HG02798 (cell line): ENCODE data around the gene AMBP.
"Not testable (repeated sequence)": the region's sequence is repeated elsewhere in the genome, so short reads cannot be mapped to it uniquely, and the experiment has no call there.

Experiments used
- ATAC-seq: cut with Tn5 transposase; IDR thresholded peaks from one replicate; pipeline ENCODE4 v1.9.1; 2021; ENCODE audit warnings: mild to moderate bottlenecking; ENCODE audit not compliant: unreplicated experiment, poor library complexity

AMBP gene

DNA sequence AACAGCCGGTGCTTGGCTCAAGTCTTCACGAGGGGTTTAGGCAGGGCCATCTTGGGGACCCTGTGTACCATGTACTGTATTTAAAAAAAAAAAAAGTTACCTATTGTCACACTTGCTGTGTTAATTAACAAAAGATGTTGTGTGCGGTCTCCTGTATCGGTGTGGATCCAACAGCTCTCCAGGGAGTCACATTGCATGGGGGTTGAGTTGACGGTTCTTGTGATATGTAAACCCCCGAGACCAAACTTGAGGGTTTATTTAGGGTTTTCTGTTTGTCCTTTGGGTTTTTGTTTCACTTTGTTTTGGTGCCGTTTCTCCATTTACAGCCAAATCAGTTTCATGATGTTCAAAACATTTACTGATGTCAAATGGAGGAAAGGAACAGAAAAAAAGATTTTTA is 22.2 kb downstream of the AMBP start:
- ATAC-seq, result no peak

DNA sequence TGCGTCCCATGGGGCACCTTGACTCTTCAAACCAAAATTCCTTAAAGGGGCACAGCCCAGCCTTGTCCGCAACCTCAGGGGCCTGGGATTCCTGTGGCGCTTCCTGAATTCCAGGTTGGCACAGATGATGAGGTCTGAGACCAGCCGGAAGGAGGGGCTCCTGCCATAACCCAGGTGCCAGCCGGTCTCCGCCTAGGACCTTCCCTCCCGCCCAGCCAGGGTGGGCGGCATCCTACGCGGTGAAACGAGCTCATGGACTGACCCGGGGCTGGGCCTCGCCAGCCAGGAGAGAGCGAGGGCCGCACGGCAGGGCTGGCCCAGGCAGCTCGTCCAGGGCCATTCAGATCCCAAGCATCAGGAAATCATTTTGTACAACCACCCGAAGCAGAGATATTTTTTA is 23.0 kb downstream of the AMBP start:
- ATAC-seq, result no peak

DNA sequence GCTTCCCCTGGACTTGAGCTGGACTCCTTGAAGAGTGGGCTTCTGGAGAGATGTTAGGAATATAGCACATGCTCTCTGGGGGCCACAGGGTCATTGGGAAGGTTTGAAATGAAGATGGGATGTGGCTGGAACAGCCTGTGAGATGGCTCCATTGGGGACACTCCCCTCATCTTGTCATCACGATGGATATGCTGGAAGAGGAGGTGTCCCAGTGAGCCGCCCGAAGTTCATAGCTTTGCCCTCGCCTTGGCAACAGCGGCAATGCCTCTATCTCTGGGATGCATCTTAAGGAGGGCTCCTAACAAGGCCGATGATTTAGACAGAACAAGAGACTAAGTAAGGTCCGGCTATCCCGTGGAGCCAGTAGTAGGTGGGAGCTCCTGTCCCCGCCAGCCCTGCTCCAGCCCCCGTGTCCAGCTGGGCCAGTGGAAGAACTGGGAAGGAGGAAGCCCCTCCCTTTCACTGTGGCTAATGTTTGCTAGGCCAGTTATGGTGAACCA is 23.9 kb downstream of the AMBP start:
- ATAC-seq, result no peak

DNA sequence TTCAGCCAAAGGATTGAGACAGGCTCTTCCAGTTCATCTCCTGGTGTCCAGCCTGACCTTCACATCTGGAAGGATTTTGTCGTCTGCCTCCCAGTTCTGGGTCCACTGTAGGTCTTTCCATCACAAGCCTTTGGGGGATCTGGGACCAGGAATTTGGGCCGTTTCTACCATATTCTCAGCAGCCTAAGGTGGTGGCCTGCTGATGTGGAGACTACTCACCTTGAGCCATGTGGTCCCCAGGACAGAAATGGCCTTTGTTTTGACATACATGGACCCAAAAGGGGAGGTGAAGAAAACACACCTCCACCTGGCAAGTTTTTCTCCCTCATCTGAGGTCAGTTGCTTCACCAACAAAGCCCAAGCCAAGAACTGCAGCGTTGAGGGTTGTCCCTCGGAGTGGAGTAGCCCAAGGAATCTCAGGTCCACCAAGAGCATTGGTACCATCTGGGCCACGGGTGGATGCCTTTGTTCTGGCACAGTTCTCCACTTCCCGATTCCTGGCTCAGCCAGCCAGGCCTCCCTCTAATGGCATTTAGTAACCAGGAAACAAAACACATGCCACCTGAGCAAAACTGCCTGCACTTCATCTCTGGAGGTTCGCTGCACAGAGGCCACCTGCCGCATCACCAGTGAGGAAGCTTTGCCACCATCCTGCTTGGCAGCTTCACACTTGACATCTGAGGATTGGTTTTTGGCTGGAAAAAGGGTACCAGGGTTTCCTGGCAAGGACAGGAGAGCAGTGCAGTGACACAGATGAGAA is 24.7 kb downstream of the AMBP start:
- ATAC-seq, result no peak

DNA sequence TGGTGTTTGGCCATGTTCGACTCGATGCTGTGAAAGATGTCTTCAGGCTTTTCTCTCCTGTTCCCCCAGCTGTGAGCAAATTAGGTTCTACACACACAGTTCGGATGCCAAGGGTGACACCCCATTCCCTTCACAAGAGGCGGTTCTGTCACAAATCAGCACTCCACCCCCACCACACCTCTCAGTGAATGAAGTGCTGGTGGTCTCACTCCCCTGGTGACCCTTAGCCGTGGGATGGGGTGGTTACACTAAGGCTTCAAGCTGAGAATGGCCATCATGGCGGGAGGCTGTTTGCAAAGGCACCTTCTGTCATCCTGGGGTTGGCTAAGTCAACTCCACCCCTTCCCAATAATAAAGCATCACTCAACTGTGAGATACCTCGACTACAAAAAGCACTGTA is 26.4 kb downstream of the AMBP start:
- ATAC-seq, result no peak

DNA sequence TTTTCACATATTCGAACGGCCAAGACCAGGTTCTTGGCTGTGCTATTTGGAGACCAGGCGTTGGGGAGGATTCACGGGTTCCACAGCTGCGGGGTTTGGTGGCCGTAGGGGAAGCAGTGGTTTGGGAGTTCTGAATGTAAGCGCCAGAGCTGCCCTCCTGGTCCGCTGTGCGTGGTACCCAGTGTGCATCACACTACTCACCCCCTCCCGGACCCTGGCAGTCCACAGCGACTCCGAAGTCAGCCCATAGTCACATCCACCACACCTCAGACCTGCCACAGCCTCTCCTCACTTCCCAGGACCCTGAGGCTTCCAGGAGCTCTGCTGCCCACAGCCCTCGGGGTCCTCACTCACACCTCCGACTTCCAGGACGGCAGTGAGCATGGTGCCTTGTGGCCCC is 26.8 kb downstream of the AMBP start:
- no peak for ATAC-seq

DNA sequence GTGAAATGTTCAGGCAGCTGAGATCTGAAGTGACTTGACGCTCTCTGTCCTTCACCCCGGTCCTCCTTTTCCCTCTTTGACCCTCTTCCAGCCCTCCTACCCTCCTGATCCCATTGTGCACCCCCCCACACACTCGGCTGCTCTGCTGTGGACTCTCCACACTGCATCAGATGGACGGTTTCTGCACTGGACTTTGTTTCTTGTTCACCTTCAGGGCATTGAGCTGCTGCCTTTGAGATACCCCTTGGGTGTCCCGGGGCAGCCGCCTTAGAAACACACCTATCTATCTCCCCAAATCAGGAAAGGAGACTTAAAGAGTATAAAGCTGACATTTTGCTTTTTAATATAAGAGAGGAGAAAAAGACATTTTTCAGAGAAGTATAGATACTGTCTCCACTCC is 27.5 kb downstream of the AMBP start:
- no peak for ATAC-seq

DNA sequence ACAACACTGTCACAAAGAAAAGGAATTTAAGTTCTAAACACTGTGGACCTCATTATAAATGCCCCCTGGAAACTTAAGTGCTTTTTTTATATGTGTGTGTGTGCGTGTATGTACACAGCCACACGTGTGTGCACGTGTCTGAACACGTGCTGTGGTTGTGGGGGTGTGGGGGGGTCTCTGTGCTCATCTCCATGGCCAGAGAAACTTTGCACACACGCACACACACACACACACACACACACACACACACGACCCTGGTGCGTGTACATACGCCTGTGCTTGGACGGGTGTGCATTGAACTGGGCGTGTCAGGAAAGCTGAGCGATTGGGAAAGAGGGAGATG is 27.9 kb downstream of the AMBP start:
- no peak for ATAC-seq

DNA sequence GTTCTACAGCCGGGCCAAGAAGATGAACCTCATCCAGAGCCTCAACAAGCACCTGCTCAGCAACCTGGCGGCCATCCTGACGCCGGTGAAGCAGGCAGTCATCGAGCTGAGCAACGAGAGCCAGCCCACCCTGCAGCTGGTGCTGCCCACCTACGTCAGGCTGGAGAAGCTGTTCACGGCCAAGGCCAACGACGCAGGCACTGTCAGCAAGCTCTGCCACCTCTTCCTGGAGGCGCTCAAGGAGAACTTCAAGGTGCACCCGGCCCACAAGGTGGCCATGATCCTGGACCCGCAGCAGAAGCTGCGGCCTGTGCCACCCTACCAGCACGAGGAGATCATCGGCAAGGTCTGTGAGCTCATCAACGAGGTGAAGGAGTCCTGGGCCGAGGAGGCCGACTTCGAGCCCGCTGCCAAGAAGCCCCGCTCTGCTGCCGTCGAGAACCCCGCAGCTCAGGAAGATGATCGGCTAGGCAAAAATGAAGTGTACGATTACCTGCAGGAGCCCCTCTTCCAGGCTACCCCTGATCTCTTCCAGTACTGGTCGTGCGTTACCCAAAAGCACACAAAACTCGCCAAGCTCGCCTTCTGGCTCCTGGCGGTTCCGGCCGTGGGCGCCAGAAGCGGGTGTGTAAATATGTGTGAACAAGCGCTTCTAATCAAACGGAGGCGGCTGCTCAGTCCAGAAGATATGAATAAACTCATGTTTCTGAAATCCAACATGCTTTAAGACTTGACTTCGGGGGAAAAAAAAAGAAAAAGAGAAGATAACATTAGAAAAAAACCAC is 28.5 kb downstream of the AMBP start:
- ATAC-seq, result no peak

DNA sequence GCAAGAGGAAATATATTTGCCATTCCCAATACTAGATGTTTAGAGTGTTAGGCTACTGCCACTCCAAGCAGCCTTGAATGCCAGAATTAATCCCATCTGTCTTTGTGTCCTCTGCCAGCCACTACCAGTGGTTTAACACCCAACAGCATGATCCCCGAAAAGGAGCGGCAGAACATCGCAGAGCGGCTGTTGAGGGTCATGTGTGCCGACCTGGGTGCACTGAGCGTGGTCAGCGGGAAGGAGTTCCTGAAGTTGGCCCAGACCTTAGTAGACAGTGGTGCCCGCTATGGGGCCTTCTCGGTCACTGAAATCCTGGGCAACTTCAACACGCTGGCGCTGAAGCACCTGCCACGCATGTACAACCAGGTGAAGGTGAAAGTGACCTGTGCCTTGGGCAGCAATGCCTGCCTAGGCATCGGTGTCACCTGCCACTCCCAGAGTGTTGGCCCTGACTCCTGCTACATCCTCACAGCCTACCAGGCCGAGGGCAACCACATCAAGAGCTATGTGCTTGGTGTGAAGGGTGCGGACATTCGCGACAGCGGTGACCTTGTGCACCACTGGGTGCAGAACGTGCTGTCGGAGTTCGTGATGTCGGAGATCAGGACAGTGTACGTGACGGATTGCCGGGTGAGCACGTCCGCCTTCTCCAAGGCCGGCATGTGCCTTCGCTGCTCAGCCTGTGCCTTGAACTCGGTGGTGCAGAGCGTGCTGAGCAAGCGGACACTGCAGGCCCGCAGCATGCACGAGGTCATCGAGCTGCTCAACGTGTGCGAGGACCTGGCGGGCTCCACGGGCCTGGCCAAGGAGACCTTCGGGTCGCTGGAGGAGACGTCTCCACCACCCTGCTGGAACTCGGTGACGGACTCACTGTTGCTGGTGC is 29.3 kb downstream of the AMBP start:
- ATAC-seq, result no peak

DNA sequence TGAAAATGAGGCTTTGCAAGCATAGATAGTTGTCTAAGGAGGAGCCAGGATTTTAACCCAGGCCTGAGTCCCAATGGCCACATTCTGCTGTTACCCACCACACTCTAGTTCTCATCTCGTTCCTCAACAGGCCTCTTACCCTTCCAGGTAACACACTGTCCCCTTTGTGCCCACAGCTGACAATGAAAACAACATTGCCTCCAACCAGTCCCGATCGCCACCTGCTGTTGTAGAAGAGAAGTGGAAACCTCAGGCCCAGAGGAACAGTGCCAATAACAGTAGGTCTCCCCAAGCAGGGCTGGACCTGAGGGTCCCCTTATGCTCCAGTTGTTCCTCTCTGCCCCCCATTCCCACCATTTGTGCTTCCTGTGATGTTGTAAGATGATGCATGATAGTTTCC is 30.4 kb downstream of the AMBP start:
- ATAC-seq, result no peak

DNA sequence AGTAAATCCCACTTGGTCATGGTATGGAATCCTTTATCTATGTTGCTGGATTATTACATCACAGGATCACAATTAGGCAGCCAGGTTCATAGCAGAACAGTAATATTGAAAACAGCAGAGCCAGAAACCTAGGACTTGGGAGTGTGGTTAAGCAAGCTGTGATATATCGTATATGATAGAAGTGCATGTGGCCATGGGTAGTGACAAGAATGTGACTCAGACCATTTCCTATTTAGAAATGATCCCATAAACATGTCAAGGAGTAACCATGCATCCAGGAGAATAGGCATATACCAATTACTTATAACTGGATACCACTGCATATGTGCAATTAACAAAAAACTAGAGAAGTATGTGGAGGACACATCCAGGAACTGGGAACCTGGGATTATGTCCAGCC is 31.2 kb downstream of the AMBP start:
- no peak for ATAC-seq

DNA sequence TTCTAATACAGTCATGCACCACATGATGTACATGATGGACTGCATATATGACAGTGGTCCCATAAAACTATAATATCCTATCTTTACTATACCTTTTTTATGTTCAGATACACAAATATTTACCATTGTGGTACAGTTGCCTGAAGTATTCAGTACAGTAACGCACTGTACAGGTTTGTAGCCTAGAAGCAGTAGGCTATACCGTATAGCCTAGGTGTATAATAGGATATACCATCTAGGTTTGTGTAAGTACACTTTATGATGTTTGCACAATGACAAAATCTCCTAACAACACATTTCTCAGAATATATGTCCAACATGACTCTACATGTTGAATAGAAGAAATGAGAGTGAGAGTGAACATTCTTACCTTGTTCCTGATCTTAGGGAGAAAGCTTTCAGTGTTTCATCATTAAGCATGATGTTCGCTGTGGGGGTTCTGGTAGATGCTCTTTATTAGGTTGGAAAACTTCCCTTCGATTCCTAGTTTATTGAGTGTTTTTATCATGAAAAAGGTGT is 31.8 kb downstream of the AMBP start:
- no peak for ATAC-seq

DNA sequence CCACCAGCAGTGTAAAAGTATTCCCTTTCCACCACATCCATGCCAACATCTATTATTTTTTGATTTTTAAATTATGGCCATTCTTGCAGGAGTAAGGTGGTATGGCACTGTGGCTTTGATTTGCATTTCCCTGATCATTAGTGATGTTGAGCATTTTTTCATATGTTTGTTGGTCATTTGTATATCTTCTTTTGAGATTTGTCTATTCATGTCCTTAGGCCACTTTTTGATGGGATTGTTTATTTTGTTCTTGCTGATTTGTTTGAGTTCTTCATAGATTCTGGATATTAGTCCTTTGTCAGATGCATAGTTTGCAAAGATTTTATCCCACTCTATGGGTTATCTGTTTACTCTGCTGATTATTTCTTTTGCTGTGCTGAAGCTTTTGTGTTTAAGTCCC is 34.4 kb downstream of the AMBP start:
- not testable (repeated sequence) for ATAC-seq

DNA sequence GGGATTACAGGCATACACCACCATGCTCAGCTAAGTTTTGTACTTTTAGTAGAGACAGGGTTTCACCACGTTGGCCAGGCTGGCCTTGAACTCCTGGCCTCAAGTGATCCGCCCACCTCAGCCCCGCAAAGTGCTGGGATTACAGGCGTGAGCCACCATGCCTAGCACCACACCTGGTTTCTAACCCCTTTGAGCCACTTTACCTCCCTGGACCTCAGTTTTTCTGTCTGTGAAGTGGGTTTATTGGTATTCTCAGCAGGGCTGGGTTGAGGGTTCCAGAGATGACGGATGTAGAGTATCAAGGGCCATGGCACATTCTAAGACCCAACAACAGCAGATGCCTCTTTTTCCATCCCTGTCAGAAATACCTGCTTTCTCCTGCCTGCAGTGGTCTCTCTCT is 38.6 kb downstream of the AMBP start:
- ATAC-seq, result no peak

DNA sequence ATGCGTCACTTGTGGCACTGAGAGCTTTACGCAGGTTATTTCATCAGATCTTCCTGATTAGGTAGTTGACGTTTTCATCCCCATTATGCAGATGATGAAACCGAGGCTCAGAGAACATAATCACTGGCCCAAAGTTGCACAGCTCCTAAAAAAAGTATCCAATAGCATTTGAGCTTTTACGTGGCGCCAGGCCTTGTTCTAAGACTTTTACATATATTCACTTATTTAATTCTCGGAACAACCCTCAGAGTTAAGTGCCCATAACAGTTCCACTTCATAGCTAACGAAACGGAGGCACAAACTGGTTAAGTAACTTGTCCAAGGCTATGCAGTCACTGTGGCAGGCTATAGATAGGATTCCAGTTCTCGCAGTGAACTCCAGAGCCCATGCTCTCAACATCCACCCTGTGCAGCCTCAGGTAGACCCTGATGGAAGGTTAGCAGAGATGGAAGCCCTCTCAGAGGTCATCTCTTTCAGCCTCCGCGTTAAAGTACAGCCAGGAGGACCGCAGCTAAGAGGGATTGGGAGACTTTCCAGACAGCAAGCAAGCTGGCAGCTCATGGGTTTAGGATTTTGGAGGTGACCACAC is 39.3 kb downstream of the AMBP start:
- no peak for ATAC-seq

DNA sequence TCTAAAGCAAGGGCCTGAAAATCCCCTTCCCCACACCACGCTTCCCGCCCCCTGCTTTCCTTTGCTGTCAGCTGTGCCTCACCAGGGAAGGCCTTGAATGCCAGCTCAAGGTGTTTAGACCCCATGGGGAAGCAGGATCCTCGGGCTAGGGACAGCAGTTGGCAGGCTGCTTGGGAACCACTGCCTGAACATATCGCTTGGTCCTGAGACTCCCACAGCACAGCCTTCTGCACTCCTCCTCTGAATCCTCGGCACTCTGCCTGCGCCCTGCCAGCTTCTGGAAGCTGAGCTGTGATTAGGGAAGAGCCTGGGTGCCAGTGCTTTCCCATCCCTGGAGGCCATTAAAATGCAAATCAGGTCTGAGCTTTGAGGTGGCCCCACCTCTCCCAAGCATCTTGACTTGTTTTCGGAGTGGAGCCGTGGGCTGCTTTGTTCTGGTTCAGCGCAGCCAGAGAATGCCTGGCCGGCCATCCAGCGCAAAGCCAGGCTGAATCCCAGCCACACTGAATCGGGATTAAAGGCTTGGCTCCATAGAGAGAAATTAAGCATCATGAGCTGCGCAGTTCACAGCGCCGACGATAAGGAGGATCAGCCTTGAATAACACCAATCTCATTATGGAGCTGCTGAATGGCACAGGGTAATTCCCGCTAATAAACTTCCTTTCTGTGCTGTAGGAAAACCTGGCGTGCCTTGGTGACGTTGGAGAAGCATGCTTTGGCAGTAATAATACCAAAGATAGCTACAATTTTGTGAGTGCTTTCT is 40.0 kb downstream of the AMBP start:
- no peak for ATAC-seq

DNA sequence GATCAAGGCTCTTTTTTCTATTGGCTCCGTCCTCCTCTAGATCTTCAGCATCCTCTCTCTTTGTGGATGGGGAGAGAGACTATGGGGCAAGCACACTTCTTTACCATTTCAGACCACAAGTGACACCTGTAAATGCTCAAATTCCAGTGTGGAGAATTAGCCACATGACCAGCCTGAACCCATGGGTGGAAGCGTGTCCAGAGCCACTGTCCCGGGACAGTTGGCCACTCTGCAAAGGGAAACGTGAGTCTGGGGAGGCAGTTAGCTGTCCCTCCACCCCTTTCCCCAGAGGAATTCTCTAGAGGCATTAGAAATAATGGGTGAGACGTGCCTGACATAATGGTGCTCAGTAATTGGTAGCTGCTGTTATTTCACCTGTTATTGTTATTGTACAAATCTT is 40.9 kb downstream of the AMBP start:
- ATAC-seq, result no peak
